NCI-H524 (cell line): ENCODE results near the gene ZKSCAN8.
A peak's percentile ranks its signal among the peaks of the same experiment; 100 is the strongest.

Experiments
- DNase-seq, 2 experiments: peaks; one replicate each; lab custom pipeline; 2025; lab: John Stamatoyannopoulos, UW

The ZKSCAN8 gene

GRCh38 chr6:28139860-28140543 lies 1.7 kb upstream of the ZKSCAN8 start:
- DNase-seq, result no peak

GRCh38 chr6:28140616-28141015 lies 1.1 kb upstream of the ZKSCAN8 start:
- DNase-seq, result no peak

- DNase-seq, result no peak
Measured at GRCh38 chr6:28142446-28142845, 763 bp downstream of the ZKSCAN8 start.

GRCh38 chr6:28145231-28145630 lies 3.5 kb downstream of the ZKSCAN8 start:
- DNase-seq, result no peak

GRCh38 chr6:28152531-28152930 lies 10.8 kb downstream of the ZKSCAN8 start:
- no peak for DNase-seq

- DNase-seq, result no peak
Measured at GRCh38 chr6:28153546-28153945, 11.9 kb downstream of the ZKSCAN8 start.

- DNase-seq, result no peak
Measured at GRCh38 chr6:28154357-28154756, 12.7 kb downstream of the ZKSCAN8 start.

- no peak for DNase-seq
Measured at GRCh38 chr6:28158318-28158717, 16.6 kb downstream of the ZKSCAN8 start.

- no peak for DNase-seq
Measured at GRCh38 chr6:28159029-28159607, 17.4 kb downstream of the ZKSCAN8 start.

GRCh38 chr6:28160233-28160632 lies 18.6 kb downstream of the ZKSCAN8 start:
- DNase-seq, result no peak

- DNase-seq, result peak; percentile 24 to 78
Measured at GRCh38 chr6:28161410-28162079, 19.9 kb downstream of the ZKSCAN8 start.

- DNase-seq, result no peak
Measured at GRCh38 chr6:28165563-28165962, 23.9 kb downstream of the ZKSCAN8 start.

GRCh38 chr6:28167068-28167467 lies 25.4 kb downstream of the ZKSCAN8 start:
- no peak for DNase-seq

- DNase-seq, result no peak
Measured at GRCh38 chr6:28167926-28168325, 26.2 kb downstream of the ZKSCAN8 start.

GRCh38 chr6:28171271-28171670 lies 29.6 kb downstream of the ZKSCAN8 start:
- DNase-seq, result no peak

- no peak for DNase-seq
Measured at GRCh38 chr6:28172006-28172405, 30.3 kb downstream of the ZKSCAN8 start.

GRCh38 chr6:28176373-28176772 lies 34.7 kb downstream of the ZKSCAN8 start:
- no peak for DNase-seq

GRCh38 chr6:28182255-28182654 lies 40.6 kb downstream of the ZKSCAN8 start:
- DNase-seq, result no peak

GRCh38 chr6:28188111-28188979 lies 46.7 kb downstream of the ZKSCAN8 start:
- DNase-seq, result no peak

GRCh38 chr6:28200020-28200419 lies 58.3 kb downstream of the ZKSCAN8 start:
- DNase-seq, result no peak

- DNase-seq, result peak in 1 of 2 experiments; percentile 2
Measured at GRCh38 chr6:28203201-28203600, 61.5 kb downstream of the ZKSCAN8 start.

GRCh38 chr6:28205879-28206278 lies 64.2 kb downstream of the ZKSCAN8 start:
- DNase-seq, result no peak
